Measurements from ENCODE around the gene SLC25A29.
A peak's percentile ranks its signal among the peaks of the same experiment; 100 is the strongest.
"Not testable (repeated sequence)": the region's sequence is repeated elsewhere in the genome, so short reads cannot be mapped to it uniquely, and the experiment has no call there.

Gene SLC25A29

GRCh38 chr14:100285913-100286400, 20.3 kb downstream of the SLC25A29 start:
- H3K4me3 ChIP-seq (ENCODE audit: low read length): peak overlapping the region; percentile 73; the same call in 1 of the 2 replicates
- peaks cover 5% of the 10 kb centered on the region for H3K36me3 ChIP-seq (ENCODE audit: control insufficient read depth, insufficient read depth, low read length)
- no peak overlapping the region for H3K27ac ChIP-seq (ENCODE audit: low read length)
- DNase-seq (ENCODE audit: low read depth, low spot score): no peak
- no peaks in the 10 kb centered on the region for H3K9me3 ChIP-seq (ENCODE audit: control insufficient read depth, insufficient read depth, low read length)
- H3K27me3 ChIP-seq (ENCODE audit: control insufficient read depth, insufficient read depth, low read length): no peaks in the 10 kb centered on the region
- WGBS (ENCODE audit: insufficient coverage, insufficient read length): no CpG with 5 or more reads among the region's 13 CpGs
- H3K4me1 ChIP-seq (ENCODE audit: control insufficient read depth, insufficient read depth, low read length): peaks cover 9% of the 10 kb centered on the region

- no peaks in the 10 kb centered on the region for H3K27me3 ChIP-seq (ENCODE audit: control insufficient read depth, insufficient read depth, low read length)
- no peak for DNase-seq (ENCODE audit: low read depth, low spot score)
- no CpG with 5 or more reads among the region's 82 CpGs for WGBS (ENCODE audit: insufficient coverage, insufficient read length)
- peaks cover 8% of the 10 kb centered on the region for H3K4me1 ChIP-seq (ENCODE audit: control insufficient read depth, insufficient read depth, low read length)
- H3K36me3 ChIP-seq (ENCODE audit: control insufficient read depth, insufficient read depth, low read length): no peaks in the 10 kb centered on the region
- no peak overlapping the region for H3K27ac ChIP-seq (ENCODE audit: low read length)
- H3K9me3 ChIP-seq (ENCODE audit: control insufficient read depth, insufficient read depth, low read length): no peaks in the 10 kb centered on the region
- H3K4me3 ChIP-seq (ENCODE audit: low read length): peak overlapping the region; percentile 73; the same call in 1 of the 2 replicates
These were observed 21.0 kb downstream of the SLC25A29 start for GRCh38 chr14:100285021-100285912.

- H3K27me3 ChIP-seq (ENCODE audit: control insufficient read depth, insufficient read depth, low read length): no peaks in the 10 kb centered on the region
- no peak for DNase-seq (ENCODE audit: low read depth, low spot score)
- H3K9me3 ChIP-seq (ENCODE audit: control insufficient read depth, insufficient read depth, low read length): no peaks in the 10 kb centered on the region
- H3K27ac ChIP-seq (ENCODE audit: low read length): no peak overlapping the region
- no peak overlapping the region for H3K4me3 ChIP-seq (ENCODE audit: low read length)
- peaks cover 11% of the 10 kb centered on the region for H3K4me1 ChIP-seq (ENCODE audit: control insufficient read depth, insufficient read depth, low read length)
- no CpG with 5 or more reads among the region's 26 CpGs for WGBS (ENCODE audit: insufficient coverage, insufficient read length)
- H3K36me3 ChIP-seq (ENCODE audit: control insufficient read depth, insufficient read depth, low read length): no peaks in the 10 kb centered on the region
These were observed 22.0 kb downstream of the SLC25A29 start for GRCh38 chr14:100283984-100284881.

- no CpG with 5 or more reads among the region's 9 CpGs for WGBS (ENCODE audit: insufficient coverage, insufficient read length)
- not testable (repeated sequence) for H3K4me3 ChIP-seq (ENCODE audit: low read length); H3K9me3 ChIP-seq (ENCODE audit: control insufficient read depth, insufficient read depth, low read length); H3K27me3 ChIP-seq (ENCODE audit: control insufficient read depth, insufficient read depth, low read length); DNase-seq (ENCODE audit: low read depth, low spot score); H3K36me3 ChIP-seq (ENCODE audit: control insufficient read depth, insufficient read depth, low read length); H3K4me1 ChIP-seq (ENCODE audit: control insufficient read depth, insufficient read depth, low read length); H3K27ac ChIP-seq (ENCODE audit: low read length)
These were observed 22.8 kb downstream of the SLC25A29 start for GRCh38 chr14:100283436-100283835.

- Histone ChIP-seq H3K27ac (ENCODE audit: low read length) (no peak overlapping the region), H3K27me3 (ENCODE audit: control insufficient read depth, insufficient read depth, low read length) (no peaks in the 10 kb centered on the region), H3K4me3 (ENCODE audit: low read length) (no peak overlapping the region), H3K9me3 (ENCODE audit: control insufficient read depth, insufficient read depth, low read length) (no peaks in the 10 kb centered on the region), H3K4me1 (ENCODE audit: control insufficient read depth, insufficient read depth, low read length) (peaks cover 9% of the 10 kb centered on the region), H3K36me3 (ENCODE audit: control insufficient read depth, insufficient read depth, low read length) (no peaks in the 10 kb centered on the region)
- no CpG with 5 or more reads among the region's 9 CpGs for WGBS (ENCODE audit: insufficient coverage, insufficient read length)
- no peak for DNase-seq (ENCODE audit: low read depth, low spot score)
These were observed 23.4 kb downstream of the SLC25A29 start for GRCh38 chr14:100282766-100283419.

- H3K36me3 ChIP-seq (ENCODE audit: control insufficient read depth, insufficient read depth, low read length): peaks cover 3% of the 10 kb centered on the region; the same call in 1 of the 2 replicates
- no peak overlapping the region for H3K4me3 ChIP-seq (ENCODE audit: low read length)
- H3K27me3 ChIP-seq (ENCODE audit: control insufficient read depth, insufficient read depth, low read length): no peaks in the 10 kb centered on the region
- WGBS (ENCODE audit: insufficient coverage, insufficient read length): no CpG with 5 or more reads among the region's 7 CpGs
- DNase-seq (ENCODE audit: low read depth, low spot score): no peak
- no peak overlapping the region for H3K27ac ChIP-seq (ENCODE audit: low read length)
- no peaks in the 10 kb centered on the region for H3K9me3 ChIP-seq (ENCODE audit: control insufficient read depth, insufficient read depth, low read length)
- peaks cover 9% of the 10 kb centered on the region for H3K4me1 ChIP-seq (ENCODE audit: control insufficient read depth, insufficient read depth, low read length)
These were observed 24.2 kb downstream of the SLC25A29 start for GRCh38 chr14:100282083-100282350.

GRCh38 chr14:100281286-100282082, 24.8 kb downstream of the SLC25A29 start:
- H3K4me3 ChIP-seq (ENCODE audit: low read length): no peak overlapping the region
- peaks cover 3% of the 10 kb centered on the region; the same call in 1 of the 2 replicates for H3K36me3 ChIP-seq (ENCODE audit: control insufficient read depth, insufficient read depth, low read length)
- no CpG with 5 or more reads among the region's 11 CpGs for WGBS (ENCODE audit: insufficient coverage, insufficient read length)
- no peaks in the 10 kb centered on the region for H3K27me3 ChIP-seq (ENCODE audit: control insufficient read depth, insufficient read depth, low read length)
- H3K4me1 ChIP-seq (ENCODE audit: control insufficient read depth, insufficient read depth, low read length): peaks cover 9% of the 10 kb centered on the region
- no peak for DNase-seq (ENCODE audit: low read depth, low spot score)
- H3K27ac ChIP-seq (ENCODE audit: low read length): no peak overlapping the region
- no peaks in the 10 kb centered on the region for H3K9me3 ChIP-seq (ENCODE audit: control insufficient read depth, insufficient read depth, low read length)

DNA sequence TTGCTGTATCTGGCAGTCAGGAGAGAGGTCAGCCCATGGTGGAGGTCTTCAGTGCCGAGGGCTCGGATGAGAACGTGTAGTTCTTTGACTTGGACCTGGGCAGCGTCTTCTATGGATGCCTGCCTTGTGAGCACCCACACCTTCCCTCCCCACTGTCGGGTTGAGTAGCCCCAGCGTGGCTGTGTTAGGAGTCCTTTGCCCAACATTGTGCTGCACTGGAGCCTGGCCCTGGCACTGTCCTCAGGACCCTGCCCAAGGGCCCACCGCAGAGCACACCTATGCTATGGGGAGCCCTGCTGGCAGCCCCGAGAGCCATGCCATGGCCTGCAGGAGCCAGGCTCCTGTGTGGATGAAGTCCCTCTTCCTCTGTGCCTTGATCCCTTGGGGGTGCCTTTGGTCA, 26.7 kb downstream of the SLC25A29 start:
- Histone ChIP-seq H3K4me1 (ENCODE audit: control insufficient read depth, insufficient read depth, low read length) (peaks cover 7% of the 10 kb centered on the region), H3K36me3 (ENCODE audit: control insufficient read depth, insufficient read depth, low read length) (peaks cover 3% of the 10 kb centered on the region; the same call in 1 of the 2 replicates), H3K27me3 (ENCODE audit: control insufficient read depth, insufficient read depth, low read length) (no peaks in the 10 kb centered on the region), H3K9me3 (ENCODE audit: control insufficient read depth, insufficient read depth, low read length) (no peaks in the 10 kb centered on the region), H3K27ac (ENCODE audit: low read length) (no peak overlapping the region), H3K4me3 (ENCODE audit: low read length) (no peak overlapping the region)
- WGBS (ENCODE audit: insufficient coverage, insufficient read length): no CpG with 5 or more reads among the region's 8 CpGs
- DNase-seq (ENCODE audit: low read depth, low spot score): no peak

GRCh38 chr14:100279133-100279532, 27.1 kb downstream of the SLC25A29 start:
- Histone ChIP-seq H3K4me1 (ENCODE audit: control insufficient read depth, insufficient read depth, low read length) (peaks cover 4% of the 10 kb centered on the region; the same call in 1 of the 2 replicates), H3K36me3 (ENCODE audit: control insufficient read depth, insufficient read depth, low read length) (peaks cover 3% of the 10 kb centered on the region; the same call in 1 of the 2 replicates)

More at GRCh38 chr14:100279133-100279532, 27.1 kb downstream of the SLC25A29 start:
- no peaks in the 10 kb centered on the region for H3K27me3 ChIP-seq (ENCODE audit: control insufficient read depth, insufficient read depth, low read length)
- H3K4me3 ChIP-seq (ENCODE audit: low read length): no peak overlapping the region
- H3K27ac ChIP-seq (ENCODE audit: low read length): no peak overlapping the region
- no peaks in the 10 kb centered on the region for H3K9me3 ChIP-seq (ENCODE audit: control insufficient read depth, insufficient read depth, low read length)
- no CpG with 5 or more reads among the region's 2 CpGs for WGBS (ENCODE audit: insufficient coverage, insufficient read length)
- DNase-seq (ENCODE audit: low read depth, low spot score): no peak

Data from iPS DF 6.9 (cell line).